HG03064 (cell line): Measurements from ENCODE around the gene ZDHHC5.

Experiments used
- ATAC-seq: cut with Tn5 transposase; IDR thresholded peaks from one replicate; pipeline ENCODE4 v1.9.1; 2021; ENCODE audit warnings: low read depth; ENCODE audit not compliant: unreplicated experiment

Gene ZDHHC5, protein sequence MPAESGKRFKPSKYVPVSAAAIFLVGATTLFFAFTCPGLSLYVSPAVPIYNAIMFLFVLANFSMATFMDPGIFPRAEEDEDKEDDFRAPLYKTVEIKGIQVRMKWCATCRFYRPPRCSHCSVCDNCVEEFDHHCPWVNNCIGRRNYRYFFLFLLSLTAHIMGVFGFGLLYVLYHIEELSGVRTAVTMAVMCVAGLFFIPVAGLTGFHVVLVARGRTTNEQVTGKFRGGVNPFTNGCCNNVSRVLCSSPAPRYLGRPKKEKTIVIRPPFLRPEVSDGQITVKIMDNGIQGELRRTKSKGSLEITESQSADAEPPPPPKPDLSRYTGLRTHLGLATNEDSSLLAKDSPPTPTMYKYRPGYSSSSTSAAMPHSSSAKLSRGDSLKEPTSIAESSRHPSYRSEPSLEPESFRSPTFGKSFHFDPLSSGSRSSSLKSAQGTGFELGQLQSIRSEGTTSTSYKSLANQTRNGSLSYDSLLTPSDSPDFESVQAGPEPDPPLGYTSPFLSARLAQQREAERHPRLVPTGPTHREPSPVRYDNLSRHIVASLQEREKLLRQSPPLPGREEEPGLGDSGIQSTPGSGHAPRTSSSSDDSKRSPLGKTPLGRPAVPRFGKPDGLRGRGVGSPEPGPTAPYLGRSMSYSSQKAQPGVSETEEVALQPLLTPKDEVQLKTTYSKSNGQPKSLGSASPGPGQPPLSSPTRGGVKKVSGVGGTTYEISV

DNA sequence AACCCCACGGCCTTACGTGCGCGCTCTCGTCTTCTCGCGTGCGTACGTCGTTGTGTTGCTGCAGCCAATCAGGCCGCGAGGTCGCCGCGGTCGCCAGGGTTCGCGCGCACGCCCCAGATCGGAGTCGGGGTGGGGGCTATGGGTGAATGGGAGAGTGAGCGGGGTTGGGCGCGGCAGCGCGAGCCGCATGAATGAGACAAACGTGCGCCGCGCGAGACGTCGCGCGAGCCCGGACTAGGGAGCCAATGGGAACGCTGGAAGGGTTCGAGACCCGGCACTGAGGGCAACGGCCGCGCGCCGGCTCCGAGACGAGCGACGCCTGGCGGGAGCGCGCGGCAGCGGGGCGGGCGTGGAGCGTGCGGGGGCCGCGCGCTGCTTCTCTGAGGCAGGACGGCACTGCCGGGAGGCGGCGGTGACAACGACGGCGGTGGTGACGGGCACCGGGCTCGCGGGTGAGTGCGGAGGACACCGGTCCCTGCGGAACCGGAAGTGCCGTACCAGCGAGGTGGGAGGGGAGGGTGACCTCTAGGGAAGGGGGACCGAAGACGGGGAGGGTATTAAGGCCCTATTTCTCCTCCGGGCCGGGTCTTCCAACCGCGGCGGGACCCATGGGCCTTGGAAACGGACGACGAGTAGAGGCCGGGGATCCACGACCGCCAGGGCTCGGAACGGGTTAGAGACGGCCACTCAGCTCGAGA, at the start of gene ZDHHC5:
TSS of gene ZDHHC5 (plus strand) at position 379 of the 698 bp plus-strand sequence. CDS start 4,977 bp downstream, outside the sequence.
- ATAC-seq, result peak; percentile 81

DNA sequence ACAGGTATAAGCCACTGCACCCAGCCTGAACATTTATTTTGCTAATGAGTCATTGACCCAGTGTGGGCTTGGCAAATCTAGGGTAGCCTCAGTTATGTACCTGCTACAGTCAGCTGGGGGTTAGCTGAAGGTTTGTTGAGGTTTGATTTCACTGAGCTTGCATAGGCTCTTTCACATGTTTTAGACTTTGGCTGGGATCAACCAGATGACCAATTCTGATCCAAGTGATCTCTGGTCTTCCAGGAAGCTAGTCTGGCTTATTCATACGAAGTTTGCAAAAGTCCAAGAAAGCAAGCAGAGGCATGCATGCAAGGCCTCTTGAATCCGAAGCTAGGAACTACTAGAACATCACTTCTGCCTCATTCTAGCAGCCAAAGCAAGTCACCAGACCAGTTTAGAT, 49.5 kb upstream of the ZDHHC5 start:
- no peak for ATAC-seq

DNA sequence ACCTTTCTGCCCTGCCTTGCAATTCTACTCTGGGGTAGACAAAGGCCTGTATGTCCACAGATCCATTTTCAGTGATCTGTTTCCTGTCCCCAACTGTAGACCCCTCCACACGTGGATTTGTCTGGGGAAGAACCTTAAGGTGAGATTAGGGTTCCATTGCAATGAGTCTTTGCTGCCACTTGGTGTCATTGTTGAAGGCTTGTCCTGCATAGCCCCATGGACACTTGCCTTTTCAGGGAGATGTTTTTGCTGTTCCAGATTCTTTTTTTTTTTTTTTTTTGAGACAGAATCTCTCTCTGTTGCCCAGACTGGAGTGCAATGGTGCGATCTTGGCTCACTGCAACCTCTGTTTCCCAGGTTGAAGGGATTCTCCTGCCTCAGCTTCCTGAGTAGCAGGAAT, 48.6 kb upstream of the ZDHHC5 start:
- no peak for ATAC-seq

DNA sequence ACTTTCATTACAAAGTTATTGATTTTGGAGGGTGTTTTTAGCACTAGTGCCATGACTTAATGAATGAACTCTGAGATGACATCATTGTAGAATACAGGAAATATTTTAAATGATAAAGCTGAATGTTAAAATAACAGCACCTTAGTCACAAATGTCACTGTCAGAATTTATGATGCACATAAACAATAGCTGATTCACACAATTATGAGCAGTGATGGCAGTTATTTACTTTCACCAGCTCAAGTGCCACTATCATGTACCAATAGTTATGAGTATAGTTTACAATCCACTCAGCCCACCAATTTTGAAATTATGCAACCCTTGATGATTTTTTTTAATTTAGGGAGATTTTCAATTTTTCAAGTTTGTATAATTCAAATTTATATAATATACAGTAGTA, 47.4 kb upstream of the ZDHHC5 start:
- ATAC-seq, result no peak

DNA sequence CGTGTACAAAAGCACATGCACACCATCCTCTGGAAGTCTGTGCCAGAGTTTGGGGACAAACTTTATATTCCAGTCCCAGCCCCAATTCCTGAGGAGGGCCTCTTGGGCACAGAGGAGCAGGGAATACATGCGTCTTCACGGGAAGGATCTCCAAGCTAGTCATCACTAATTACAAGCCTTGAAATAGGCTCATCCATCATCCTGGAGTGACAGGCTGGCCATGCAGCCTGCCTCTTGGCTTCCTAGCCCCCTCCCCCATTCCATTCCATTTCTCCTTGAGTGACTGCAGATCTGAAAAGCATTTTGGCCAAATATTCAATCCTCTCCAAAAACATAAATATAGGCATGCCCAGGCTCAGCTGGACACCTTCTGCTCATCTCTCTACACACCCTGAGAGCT, 45.7 kb upstream of the ZDHHC5 start:
- ATAC-seq, result no peak

DNA sequence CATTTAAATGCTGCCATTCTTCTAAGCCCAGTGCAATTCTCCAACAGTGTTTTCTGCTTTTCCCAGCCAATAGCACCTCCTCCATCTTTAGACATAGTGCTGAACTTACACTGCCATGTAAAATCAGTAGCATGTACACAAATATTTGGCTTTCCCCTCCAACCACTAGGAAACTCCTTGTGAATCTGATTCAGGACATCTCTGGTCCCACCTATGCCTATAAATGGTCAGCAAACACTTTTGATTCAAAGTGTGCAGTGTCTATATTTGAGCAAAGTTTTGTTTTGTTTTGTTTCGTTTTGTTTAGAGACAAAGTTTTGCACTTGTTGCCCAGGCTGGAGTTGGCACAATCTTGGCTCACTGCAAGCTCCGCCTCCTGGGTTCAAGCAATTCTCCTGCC, 43.0 kb upstream of the ZDHHC5 start:
- ATAC-seq, result no peak

DNA sequence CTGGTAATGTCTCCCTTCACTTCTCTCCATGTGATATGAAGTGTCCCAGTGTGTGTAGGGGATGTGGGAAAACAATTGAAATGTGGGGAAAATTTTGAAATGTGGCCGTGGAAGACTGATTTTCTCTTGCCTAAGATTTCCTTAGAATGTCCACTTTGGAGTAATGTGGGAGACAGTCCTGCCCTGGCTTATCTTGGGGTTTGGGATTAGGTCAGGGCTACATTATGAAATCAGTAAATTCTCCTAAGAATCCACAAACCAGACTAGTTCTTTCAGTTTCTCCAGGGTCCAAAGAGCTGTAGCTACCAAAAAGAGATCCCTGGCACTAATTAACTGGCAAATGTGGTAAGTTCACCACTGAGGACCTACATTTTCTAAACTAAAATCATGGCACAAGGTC, 41.0 kb upstream of the ZDHHC5 start:
- no peak for ATAC-seq

DNA sequence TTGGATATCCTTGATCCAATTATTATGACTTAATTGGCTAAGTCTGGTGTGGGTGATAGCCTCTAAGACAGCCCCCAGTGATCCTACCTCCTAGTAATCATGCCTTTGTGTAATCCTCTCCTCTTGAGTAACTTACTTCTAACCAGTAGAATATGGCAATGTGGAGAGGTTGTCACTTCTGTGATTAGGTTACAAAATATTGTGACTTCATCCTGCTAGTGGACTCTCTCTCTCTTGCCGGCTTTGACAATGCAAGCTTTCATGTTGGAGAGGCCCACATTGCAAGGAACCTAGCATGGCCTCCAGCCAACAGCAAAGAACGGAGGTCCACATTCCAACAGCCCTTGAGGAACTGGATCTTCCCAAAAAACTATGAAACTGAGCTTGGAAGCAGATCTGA, 37.7 kb upstream of the ZDHHC5 start:
- no peak for ATAC-seq

DNA sequence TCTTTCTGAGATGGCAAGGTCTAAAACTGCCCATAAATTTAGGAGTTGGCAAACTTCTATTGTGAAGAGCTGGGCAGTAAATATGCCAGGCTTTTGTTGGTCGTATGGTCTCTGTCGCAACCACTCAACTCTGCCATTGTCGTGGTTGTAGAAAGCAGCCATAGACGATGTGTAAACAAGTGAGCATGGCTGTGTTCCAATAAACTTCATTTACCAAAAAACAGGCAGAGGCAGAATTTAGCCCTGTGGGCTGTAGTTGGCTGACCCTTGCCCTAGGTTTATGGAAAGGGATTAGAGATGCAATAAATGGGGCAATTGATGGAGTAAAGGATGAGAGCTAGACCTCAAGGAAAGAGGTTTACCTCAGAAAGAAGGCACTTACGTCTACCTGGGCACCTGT, 35.8 kb upstream of the ZDHHC5 start:
- ATAC-seq, result no peak

DNA sequence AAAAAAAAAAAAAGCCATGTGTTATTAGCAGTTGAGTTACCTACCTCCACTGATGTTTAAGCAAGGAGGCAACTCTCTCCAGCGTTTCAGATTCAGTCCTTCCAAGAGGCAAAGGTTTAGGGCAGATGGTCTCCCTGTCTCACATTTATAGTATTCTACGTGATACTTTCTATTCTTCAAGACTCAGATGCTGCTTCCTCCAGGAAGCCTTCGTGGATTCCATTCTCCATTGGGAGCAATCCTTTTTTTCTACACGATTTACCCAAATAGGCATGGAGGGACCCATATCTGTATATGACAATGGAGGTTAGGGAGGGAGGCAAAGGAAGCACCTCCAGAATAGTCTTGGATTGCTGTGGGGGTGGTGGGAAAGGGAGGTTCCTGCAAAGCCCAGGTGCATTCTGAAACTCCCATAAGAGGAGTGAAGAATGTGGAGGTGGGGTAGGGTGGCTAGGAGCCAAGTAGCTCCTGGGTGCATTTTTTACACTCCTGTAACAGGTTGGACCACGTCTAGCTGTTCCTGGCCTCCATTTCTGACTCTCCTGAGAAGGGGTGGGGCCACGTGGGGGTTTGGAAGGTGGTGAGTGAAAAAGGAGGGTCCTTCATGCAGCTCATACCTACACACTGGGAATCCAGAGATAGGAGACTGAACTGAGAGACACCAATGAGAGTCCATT, 34.4 kb upstream of the ZDHHC5 start:
- ATAC-seq, result no peak

DNA sequence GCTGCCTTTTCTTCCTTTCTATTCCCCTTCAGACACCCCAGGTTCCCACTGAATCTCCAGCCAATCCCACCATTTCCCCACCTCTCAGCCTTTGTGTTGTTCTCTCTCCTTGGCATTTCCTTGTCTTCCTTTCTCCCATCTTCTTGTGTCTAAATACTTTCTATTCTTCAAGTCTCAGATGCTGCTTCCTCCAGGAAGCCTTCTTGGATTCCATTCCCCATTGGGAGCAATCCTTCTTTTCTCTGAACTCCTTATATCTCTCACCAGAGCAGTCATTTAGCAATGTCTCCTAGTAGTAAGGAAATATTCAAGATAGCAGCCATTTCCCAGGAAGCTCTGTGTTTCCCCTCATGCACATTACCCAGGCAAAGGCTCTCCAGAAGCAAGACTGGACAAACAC, 33.6 kb upstream of the ZDHHC5 start:
- no peak for ATAC-seq

DNA sequence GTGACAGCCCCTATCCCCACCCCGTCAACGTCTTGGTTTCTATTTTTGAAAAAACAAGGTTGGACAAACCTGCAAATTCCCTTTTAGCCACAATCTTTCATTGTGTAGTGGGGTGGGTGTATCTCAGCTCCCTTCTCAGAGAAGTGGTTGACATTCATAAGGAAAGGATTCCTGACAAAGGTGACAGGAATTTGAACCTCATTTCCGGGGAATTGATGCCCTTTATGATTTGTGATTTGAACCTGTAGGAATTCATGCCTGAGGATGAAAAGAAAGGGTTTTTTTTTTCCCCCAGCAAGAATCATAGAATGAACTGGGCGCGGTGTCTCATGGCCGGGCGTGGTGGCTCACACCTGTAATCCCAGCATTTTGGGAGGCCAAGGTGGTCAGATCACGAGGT, 32.7 kb upstream of the ZDHHC5 start:
- ATAC-seq, result no peak

DNA sequence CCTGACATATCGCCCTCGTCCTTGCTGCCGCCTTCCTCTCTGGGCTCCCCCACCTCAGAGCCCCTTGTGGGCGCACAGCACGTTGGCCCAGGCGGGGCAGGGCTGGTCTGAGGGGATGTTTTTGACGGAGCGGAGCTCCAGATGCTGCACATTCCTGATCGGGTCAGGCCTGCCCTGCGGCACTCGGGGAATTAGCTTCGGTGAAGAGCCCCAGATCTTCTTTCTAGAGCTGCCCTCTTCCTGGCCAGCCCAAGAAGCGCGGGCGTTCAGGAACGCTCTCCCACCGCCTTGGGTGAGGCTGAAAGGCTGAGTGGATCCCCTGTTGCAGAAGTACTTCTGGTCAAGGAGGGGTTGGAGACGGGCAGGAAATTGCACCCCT, 30.3 kb upstream of the ZDHHC5 start:
- no peak for ATAC-seq

DNA sequence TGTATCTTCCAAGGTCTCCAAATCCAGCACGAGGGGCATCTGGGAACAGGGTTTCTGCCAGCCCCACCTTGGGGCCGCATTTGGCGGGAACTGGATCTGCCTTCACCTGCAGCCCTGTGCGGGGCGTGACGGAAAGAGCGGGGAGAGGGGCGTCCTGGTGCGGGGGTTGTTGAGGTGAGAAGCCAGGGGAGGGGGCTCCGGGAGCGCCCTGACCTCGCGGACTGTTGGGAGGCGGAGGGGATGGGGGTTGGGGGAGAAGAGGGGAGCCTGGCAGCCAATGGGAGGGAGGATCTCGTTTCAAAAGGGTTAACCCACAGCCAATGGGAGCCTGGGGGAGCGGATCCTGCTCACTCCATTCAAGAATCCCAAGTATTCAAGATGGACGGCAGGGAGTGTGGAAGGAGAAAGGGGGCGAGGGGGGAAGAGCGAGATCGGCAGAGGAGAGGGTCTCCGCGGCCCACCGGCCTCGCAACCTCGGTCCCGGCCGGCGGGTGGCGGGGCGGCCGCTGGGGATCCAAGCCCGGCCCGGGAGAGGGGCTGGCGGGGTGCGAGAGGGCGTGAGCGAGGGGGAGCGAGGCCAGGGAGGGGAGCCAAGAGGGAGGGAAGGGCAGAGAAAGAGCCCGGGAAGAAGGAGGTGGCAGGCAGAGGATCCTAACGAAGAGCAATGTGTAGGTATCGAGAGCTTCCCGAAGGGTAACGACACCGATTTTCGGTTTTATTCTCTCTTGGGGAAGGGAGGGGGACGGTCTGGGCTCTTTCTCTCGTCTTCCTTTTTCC, 29.7 kb upstream of the ZDHHC5 start:
- no peak for ATAC-seq

DNA sequence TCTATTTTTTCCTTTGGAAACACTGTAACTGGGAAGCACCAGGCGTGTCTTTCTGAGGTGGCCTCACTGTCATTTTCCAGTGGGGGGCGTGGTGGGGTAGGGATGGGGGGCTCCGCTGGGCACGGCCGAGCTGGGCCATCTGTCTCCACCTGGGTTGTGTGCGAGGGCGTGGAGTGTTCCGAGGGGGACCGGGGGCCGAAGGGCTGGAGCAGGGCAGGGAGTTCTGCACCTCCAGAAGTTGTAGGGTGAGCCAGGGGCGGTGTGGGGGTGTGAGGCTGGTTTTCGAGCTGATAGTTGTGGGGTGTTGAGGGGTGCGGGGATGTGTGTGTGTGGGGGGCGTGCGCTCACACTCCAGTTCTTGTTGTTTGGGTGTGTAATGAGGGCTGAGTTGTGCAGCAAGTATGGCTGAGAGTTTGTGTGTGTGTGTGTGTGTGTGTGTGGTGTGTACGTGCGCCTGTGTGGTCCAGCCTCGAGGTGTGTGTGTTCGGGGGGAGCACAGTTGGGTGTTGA, 29.0 kb upstream of the ZDHHC5 start:
- ATAC-seq, result no peak

DNA sequence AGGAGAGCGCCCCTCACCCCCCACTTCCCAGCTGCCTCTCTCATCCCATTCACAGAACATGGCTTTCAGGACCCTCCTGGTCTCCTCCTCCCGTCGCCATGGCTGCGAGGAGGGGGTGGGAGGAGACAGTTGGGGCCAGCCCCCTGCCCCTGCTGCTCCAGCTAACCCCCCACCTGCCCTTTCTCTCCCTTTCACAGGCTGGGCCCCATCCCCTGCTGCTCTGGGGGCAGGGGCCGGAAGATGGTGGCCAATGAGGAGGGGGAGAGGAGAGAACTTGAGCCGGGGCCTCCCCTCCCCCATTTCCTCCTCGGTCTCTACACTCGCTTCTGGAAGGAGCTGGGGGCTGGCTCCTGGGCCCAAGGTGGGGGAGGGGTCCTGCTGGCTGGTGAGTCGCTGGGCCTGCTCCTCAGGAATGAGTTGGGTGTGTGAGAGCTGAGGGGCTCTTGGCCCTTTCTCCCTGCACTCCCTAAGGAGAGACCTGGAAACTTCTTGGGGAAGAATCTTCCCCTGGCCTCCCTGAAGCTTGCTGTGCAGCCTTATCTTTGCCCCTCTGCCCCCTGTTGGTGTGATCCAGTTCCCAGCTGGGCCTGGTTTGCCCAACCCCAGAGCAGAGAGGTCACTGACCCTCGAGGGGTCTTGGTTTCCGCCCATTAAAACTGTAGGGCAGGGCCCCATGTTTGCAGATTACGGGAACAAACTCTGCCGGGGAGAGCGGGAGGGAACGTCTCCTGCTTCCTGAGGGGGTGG, 28.4 kb upstream of the ZDHHC5 start:
- no peak for ATAC-seq

DNA sequence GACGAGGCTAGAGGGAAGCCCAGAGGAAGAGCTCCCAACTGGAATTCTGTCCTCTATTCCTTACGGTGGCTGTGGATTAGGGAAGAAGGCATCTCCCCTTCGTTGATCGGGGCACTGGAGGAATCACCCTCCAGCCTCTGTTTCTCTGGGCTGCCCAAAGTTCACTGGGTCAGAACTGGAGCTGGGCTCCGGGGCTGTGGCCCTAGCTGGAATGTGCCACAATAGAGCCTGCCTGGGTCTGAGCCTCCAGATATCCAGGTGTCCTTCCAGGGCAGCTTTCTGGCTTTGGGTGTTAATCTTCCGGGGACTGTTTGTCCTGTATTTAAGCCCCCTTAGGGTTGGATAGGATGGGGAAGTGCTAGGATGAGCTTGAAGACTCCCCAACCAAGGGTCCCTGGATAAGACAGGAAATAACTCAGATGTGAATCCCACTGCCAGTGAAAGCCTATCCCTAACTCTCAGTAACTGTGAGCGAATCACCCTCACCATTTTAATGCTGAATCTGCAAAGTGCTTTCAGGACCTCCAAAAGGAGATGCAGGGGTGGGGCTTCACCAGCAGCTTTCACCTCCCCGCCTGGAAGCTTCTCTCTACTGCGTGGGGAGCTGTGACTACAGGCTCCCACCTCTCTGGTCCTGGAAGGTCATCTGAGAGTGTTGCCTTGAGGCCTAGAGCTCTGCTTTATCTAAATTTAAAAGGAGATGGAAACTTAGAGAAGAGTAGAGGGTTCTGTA, 27.7 kb upstream of the ZDHHC5 start:
- ATAC-seq, result no peak

DNA sequence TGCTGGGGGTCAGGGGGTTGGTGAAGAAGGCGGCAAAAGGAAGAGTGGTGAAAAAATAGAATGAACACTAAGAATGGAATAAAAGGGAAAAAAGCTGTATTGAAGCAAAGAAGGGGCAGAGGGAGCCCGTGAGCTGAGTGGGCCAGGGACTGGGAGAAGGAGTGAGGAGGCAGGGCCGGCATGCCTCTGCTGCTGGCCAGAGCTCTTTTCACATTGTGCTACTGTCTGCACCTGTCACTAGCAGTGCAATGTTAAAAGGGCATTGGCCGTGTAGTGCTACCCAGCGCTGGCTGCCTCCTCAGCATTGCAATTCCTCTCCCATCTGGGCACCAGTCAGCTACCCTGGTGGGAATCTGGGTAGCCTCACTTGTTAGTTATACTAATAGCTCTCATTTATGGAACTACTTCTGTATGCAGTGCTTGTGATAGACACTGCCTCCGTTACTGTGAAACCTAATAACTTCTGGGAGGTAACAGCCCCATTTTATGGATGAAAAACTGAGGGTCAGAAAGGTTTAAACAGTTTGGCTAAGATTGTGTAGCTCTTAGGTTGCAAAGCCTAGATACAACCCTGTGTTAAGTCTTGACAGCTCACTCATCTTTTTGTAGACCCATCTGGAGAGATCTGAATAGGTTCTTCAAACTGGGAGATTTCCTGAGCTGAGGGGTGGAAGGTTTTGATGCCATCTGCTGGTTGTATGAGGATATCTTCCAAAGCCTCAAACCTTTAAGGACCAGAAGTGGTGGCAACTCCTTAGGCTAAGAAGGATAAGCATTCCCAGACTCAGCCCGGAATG, 26.7 kb upstream of the ZDHHC5 start:
- ATAC-seq, result no peak
